Neuron (in vitro differentiated cells): Measurements from ENCODE around the gene G0S2.
"Not testable (repeated sequence)": the region's sequence is repeated elsewhere in the genome, so short reads cannot be mapped to it uniquely, and the experiment has no call there.

Source experiments
- H2AFZ ChIP-seq: one replicate; pipeline ENCODE4 v1.6.1; 2013; ENCODE audit warnings: low read depth, mild to moderate bottlenecking, inconsistent platforms, low read length, moderate library complexity
- H3K27me3 ChIP-seq: one replicate; pipeline ENCODE4 v1.6.1; 2013; ENCODE audit warnings: low read length; ENCODE audit not compliant: insufficient read depth
- H3K36me3 ChIP-seq: one replicate; pipeline ENCODE4 v1.6.1; 2013; ENCODE audit warnings: low read length; ENCODE audit not compliant: insufficient read depth
- H3K4me1 ChIP-seq: one replicate; pipeline ENCODE4 v1.6.1; 2013; ENCODE audit warnings: low read length; ENCODE audit not compliant: insufficient read depth
- H3K4me3 ChIP-seq: 2 replicates; pipeline ENCODE4 v1.5.1; 2013; ENCODE audit warnings: mild to moderate bottlenecking, low read length, moderate library complexity
- H3K9me3 ChIP-seq: one replicate; pipeline ENCODE4 v1.6.1; 2013; ENCODE audit warnings: low read length

G0S2 gene

GRCh38 chr1:209675565-209676154 is 448 bp downstream of the G0S2 start:
- no peaks in the 10 kb centered on the region for H3K9me3 ChIP-seq
- H3K36me3 ChIP-seq: no peaks in the 10 kb centered on the region
- peak overlapping the region; percentile 4 for H3K4me3 ChIP-seq
- H3K27me3 ChIP-seq: peaks cover 56% of the 10 kb centered on the region
- H3K4me1 ChIP-seq: no peaks in the 10 kb centered on the region
- H2AFZ ChIP-seq: peak overlapping the region; percentile 11

- Histone ChIP-seq H3K4me3 (no peak overlapping the region), H3K9me3 (no peaks in the 10 kb centered on the region), H3K4me1 (no peaks in the 10 kb centered on the region), H2AFZ (no peak overlapping the region), H3K27me3 (peaks cover 42% of the 10 kb centered on the region), H3K36me3 (no peaks in the 10 kb centered on the region)
Observed at GRCh38 chr1:209678981-209679539, 3.8 kb downstream of the G0S2 start.

GRCh38 chr1:209685821-209686220 is 10.6 kb downstream of the G0S2 start:
- Histone ChIP-seq H3K9me3 (no peaks in the 10 kb centered on the region), H3K36me3 (no peaks in the 10 kb centered on the region), H3K27me3 (no peaks in the 10 kb centered on the region), H3K4me3 (no peak overlapping the region), H3K4me1 (no peaks in the 10 kb centered on the region), H2AFZ (no peak overlapping the region)

GRCh38 chr1:209686322-209686721 is 11.1 kb downstream of the G0S2 start:
- Histone ChIP-seq H3K9me3 (no peaks in the 10 kb centered on the region), H3K4me1 (no peaks in the 10 kb centered on the region), H2AFZ (no peak overlapping the region), H3K36me3 (no peaks in the 10 kb centered on the region), H3K4me3 (no peak overlapping the region), H3K27me3 (no peaks in the 10 kb centered on the region)

GRCh38 chr1:209688746-209689234 is 13.6 kb downstream of the G0S2 start:
- H3K4me1 ChIP-seq: no peaks in the 10 kb centered on the region
- no peaks in the 10 kb centered on the region for H3K27me3 ChIP-seq
- H3K36me3 ChIP-seq: no peaks in the 10 kb centered on the region
- H3K9me3 ChIP-seq: no peaks in the 10 kb centered on the region
- H3K4me3 ChIP-seq: no peak overlapping the region
- H2AFZ ChIP-seq: no peak overlapping the region

GRCh38 chr1:209689477-209689876 is 14.3 kb downstream of the G0S2 start:
- Histone ChIP-seq H3K4me3 (no peak overlapping the region), H2AFZ (no peak overlapping the region), H3K4me1 (no peaks in the 10 kb centered on the region), H3K36me3 (no peaks in the 10 kb centered on the region), H3K27me3 (no peaks in the 10 kb centered on the region), H3K9me3 (no peaks in the 10 kb centered on the region)

GRCh38 chr1:209691237-209691636 is 16.0 kb downstream of the G0S2 start:
- Histone ChIP-seq H3K4me3 (no peak overlapping the region), H2AFZ (no peak overlapping the region), H3K4me1 (no peaks in the 10 kb centered on the region), H3K9me3 (no peaks in the 10 kb centered on the region), H3K27me3 (no peaks in the 10 kb centered on the region), H3K36me3 (no peaks in the 10 kb centered on the region)

- no peaks in the 10 kb centered on the region for H3K36me3 ChIP-seq
- no peaks in the 10 kb centered on the region for H3K27me3 ChIP-seq
Observed at GRCh38 chr1:209692296-209692695, 17.1 kb downstream of the G0S2 start.

GRCh38 chr1:209692745-209693504 is 17.7 kb downstream of the G0S2 start:
- Histone ChIP-seq H2AFZ (no peak overlapping the region), H3K4me3 (no peak overlapping the region)

More at GRCh38 chr1:209692296-209692695, 17.1 kb downstream of the G0S2 start:
- Histone ChIP-seq H3K9me3 (no peaks in the 10 kb centered on the region), H3K4me3 (no peak overlapping the region), H3K4me1 (no peaks in the 10 kb centered on the region), H2AFZ (no peak overlapping the region)

GRCh38 chr1:209696673-209697072 is 21.5 kb downstream of the G0S2 start:
- Histone ChIP-seq H2AFZ (no peak overlapping the region), H3K27me3 (peaks cover 2% of the 10 kb centered on the region), H3K4me3 (no peak overlapping the region), H3K4me1 (no peaks in the 10 kb centered on the region), H3K9me3 (no peaks in the 10 kb centered on the region), H3K36me3 (no peaks in the 10 kb centered on the region)

More at GRCh38 chr1:209692745-209693504, 17.7 kb downstream of the G0S2 start:
- H3K4me1 ChIP-seq: no peaks in the 10 kb centered on the region
- no peaks in the 10 kb centered on the region for H3K36me3 ChIP-seq
- no peaks in the 10 kb centered on the region for H3K9me3 ChIP-seq
- H3K27me3 ChIP-seq: no peaks in the 10 kb centered on the region

- peaks cover 2% of the 10 kb centered on the region for H3K27me3 ChIP-seq
- no peak overlapping the region for H2AFZ ChIP-seq
- no peaks in the 10 kb centered on the region for H3K4me1 ChIP-seq
- no peak overlapping the region for H3K4me3 ChIP-seq
- H3K9me3 ChIP-seq: no peaks in the 10 kb centered on the region
- no peaks in the 10 kb centered on the region for H3K36me3 ChIP-seq
Observed at GRCh38 chr1:209697126-209697525, 21.9 kb downstream of the G0S2 start.

GRCh38 chr1:209700686-209701085 is 25.5 kb downstream of the G0S2 start:
- H3K36me3 ChIP-seq, H3K9me3 ChIP-seq, H2AFZ ChIP-seq, H3K27me3 ChIP-seq, H3K4me3 ChIP-seq, H3K4me1 ChIP-seq: not testable (repeated sequence)

- Histone ChIP-seq H3K4me1 (no peaks in the 10 kb centered on the region), H3K9me3 (no peaks in the 10 kb centered on the region), H3K27me3 (peaks cover 2% of the 10 kb centered on the region), H3K36me3 (no peaks in the 10 kb centered on the region), H2AFZ (no peak overlapping the region), H3K4me3 (no peak overlapping the region)
Observed at GRCh38 chr1:209702832-209703231, 27.6 kb downstream of the G0S2 start.
